DMS153 treated with DMSO at 0.1 percent for 48 hours (cell line): Measurements from ENCODE around the gene KCNN3.

ENCODE experiments used
- DNase-seq: peaks from one replicate; lab custom pipeline; 2025; ENCODE audit not compliant: unreplicated experiment; lab: John Stamatoyannopoulos, UW

Gene KCNN3

GRCh38 chr1:154774175-154774855, 95.8 kb downstream of the KCNN3 start:
- no peak for DNase-seq

GRCh38 chr1:154773551-154773950, 96.5 kb downstream of the KCNN3 start:
- no peak for DNase-seq

DNA sequence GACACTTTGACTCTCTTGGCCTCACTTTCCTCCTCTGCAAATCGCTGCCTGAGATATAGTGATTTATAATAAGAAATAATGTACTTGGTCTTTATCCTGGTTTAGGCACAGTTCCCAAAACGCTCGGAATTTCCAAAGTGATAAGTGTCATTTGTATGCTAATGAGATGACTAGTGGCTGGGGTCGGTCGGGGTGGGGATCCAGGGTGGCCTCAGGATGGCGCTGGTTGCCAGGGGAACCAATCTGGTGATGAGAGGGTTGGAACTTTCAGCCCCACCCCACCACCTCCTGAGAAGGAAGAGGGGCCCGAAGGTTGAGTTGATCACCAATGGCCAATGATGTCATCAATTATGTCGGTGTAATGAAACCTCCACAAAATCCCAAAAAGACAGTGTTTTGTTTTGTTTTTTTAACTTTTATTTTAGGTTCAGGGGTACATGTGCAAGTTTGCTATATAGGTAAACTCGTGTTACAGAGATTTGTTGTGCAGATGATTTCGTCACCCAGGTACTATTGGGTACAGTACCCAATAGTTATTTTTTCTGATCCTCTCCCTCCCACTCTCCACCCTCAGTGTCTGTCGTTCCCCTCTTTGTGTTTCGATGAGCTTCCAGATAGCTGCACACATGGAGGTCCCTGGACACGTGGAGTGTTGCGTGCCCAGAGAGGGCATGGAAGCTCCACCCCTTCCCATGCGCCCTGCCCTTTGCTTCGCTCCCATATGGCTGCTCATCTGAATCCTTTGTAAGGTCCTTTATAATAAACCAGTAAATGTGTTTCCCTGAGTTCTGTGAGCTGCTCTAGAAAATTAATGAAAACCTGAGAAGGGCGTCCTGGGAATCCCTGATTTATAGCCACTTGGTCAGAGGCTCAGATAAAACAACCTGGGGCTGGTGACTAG, 97.2 kb downstream of the KCNN3 start:
- DNase-seq, result no peak

- DNase-seq, result no peak
Measured at GRCh38 chr1:154772056-154772455, 98.0 kb downstream of the KCNN3 start.

- no peak for DNase-seq
Measured at GRCh38 chr1:154770897-154771594, 99.0 kb downstream of the KCNN3 start.

GRCh38 chr1:154769193-154769895, 100.7 kb downstream of the KCNN3 start:
- no peak for DNase-seq

DNA sequence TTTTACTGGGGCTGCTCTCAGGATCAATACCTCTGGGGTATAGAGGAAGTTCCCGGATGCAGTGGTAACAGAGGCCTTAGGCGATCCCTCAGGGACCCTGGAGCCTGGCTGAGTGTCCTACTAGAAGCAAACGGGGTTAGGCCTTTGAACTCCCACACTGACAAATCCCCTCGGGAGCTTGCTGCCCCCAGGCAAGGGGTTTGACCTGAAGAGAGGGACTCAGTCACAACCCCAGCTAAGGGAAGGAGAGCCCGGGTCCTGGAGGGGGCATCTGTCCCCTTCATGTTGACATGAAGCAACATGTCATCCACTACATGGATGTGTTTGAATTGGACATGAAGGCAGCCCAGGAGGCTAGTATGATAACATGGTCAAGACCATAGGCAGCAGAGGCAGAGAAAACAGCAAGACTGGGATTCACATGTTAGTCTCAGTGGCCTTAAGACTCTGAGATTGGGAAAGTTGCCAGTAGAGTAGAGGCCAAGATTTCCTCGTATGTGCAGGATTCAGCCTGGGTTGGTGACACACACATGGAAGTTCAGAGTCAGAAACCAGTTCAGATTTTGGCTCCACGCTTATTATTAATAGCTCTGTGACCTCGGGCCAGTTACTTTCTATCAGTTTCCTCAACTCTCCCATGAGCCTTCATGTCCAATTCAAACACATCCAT, 101.5 kb downstream of the KCNN3 start:
- DNase-seq, result no peak

DNA sequence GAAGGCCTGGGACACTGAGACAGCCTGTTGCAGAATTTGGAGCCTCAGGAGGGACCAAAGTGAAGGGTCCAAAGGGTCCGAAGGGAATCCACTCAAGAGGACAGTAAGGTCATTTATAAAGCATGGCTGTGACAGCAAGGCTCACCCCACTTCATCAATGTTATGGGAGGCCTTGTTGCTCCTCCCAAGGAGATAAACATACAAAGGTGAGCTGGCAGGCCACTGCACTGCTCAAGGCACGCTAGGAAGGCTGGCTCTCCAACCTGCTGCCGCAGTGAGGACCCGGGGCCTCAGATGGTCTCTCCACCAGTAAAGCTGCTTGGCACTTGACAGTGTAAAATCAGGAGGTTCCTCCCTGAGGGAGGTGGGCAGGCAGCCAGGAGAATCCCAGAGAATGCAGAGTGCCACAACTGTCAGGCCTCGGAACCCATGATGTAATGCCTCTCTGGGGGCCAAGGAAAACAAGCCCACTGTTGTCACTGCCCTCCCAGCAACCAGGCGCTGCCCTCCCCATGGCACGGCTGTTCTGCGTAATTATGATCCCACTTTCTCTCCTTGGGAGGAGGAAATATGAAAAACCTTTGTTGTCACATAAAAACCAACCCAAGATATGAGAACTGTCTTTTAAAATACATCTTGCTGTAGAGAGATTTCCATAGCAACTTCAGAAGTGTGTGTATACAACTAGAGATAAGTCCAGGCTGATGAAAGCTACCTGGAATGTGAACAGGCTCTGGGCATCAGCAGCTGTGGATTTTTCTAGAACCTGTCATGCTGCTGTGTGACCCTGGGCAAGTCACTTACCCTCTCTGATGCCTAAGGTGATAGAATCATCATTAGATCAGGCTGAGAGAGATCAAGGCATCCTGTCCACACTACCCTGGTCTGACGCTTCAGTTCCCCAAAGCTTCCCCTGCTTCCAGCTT, 102.5 kb downstream of the KCNN3 start:
- DNase-seq, result no peak

GRCh38 chr1:154765970-154766369, 104.1 kb downstream of the KCNN3 start:
- peak; percentile 10 for DNase-seq

GRCh38 chr1:154764773-154765172, 105.3 kb downstream of the KCNN3 start:
- no peak for DNase-seq

GRCh38 chr1:154764181-154764580, 105.9 kb downstream of the KCNN3 start:
- no peak for DNase-seq

- peak; percentile 65 for DNase-seq
Measured at GRCh38 chr1:154760469-154760933, 109.6 kb downstream of the KCNN3 start.

GRCh38 chr1:154759793-154760192, 110.3 kb downstream of the KCNN3 start:
- DNase-seq, result no peak

- no peak for DNase-seq
Measured at GRCh38 chr1:154759196-154759595, 110.9 kb downstream of the KCNN3 start.

GRCh38 chr1:154758346-154758745, 111.7 kb downstream of the KCNN3 start:
- DNase-seq, result no peak

GRCh38 chr1:154756793-154757548, 113.1 kb downstream of the KCNN3 start:
- no peak for DNase-seq

GRCh38 chr1:154755858-154756730, 114.0 kb downstream of the KCNN3 start:
- DNase-seq, result no peak

GRCh38 chr1:154753426-154753825, 116.7 kb downstream of the KCNN3 start:
- DNase-seq, result no peak
